ENCODE measurements around the gene TMEM132D.

TMEM132D gene

DNA sequence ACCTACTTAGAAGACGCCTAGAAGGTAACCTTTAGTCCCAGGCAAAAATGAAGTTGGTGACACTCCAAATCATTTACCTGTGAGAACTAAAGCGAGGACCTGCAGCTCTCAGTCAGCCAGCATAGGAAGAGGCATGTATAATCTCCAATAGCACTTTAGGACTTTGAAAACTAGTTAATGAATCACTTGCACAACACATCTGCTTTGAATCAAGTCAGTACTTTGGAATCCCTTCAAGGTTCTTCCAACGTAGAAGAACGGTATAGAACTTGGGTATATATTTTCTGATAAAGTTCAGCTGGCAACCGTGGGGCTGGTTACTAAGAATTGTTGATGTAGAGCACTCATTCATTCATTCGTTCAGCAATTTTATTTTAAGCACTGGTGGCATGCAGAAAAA is 251.9 kb downstream of the TMEM132D start:
- no peak for FAIRE-seq

GRCh38 chr12:129641926-129642325 is 261.9 kb downstream of the TMEM132D start:
- FAIRE-seq = no peak

DNA sequence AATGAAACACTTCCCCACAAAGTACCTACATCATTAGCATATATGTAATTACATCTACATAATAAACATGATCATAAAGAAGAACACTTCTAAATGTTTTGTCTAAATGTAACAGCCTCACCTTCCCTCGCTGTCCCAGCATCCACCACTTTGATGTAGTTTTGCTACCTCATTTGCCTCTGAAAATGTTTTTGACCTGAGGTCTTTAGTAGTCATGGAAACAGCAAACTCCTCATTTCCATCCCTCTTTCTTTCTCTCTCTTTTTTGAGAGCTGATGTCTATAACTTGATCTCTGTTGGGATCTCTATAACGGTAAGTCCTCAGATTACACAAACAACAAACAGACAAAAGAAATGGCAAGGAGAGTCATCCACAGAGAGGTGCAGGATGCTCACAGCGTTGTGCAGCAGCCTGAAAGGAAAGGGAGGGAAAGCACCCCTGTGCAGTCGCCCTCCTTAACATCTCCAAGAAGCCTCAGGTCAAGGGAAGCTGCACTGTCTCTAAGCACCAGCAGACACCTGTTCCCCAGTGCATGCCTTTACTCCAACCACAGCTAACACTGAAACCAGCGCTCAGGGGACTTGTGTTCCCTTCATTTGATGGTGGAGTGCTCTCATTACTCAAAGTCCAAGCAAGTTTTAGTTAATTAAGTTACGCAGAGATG is 268.7 kb downstream of the TMEM132D start:
- no peak for FAIRE-seq

DNA sequence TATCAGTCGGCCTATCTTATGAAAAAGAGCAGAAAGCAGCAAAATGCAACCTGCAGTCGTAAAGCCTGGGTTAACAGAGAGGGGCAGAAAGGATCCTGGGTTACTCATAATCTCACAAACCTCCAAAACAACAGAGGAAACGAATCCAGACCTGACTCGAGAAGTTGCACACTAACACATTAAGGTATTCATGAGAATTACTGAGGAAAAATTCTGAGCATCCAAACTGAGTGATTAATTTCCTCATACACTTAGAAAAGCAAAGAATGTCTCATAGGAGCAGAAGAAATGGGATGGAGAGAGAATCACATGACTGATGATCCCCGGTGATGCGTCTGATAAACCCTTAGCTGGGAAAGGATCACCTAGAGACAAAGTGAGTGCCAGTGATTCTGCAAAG is 272.5 kb downstream of the TMEM132D start:
- no peak for FAIRE-seq

DNA sequence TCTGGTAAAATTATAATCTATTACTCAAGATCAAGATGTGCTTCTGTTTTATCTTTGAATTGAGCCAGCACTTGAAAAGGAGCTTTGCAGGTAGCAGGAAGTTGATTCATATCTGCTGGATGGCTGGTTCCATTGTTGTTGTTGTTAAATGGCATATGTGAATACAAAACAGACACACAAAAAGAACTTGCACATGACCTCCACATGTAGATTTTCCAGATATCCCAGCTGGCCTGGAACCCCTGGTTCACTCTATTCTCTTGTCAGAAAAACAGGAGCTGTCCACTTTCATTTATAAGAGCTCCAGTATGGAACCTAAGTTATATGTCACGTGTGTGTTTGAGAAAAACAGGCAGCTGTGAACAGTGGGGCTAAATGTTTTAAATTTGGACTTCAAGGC is 273.9 kb downstream of the TMEM132D start:
- no peak for FAIRE-seq

- no peak for FAIRE-seq
These were observed 281.3 kb downstream of the TMEM132D start for GRCh38 chr12:129622566-129622965.

- no peak for FAIRE-seq
These were observed 284.6 kb downstream of the TMEM132D start for GRCh38 chr12:129619271-129619670.

GRCh38 chr12:129617849-129618248 is 286.0 kb downstream of the TMEM132D start:
- FAIRE-seq = no peak

- FAIRE-seq = no peak
These were observed 288.8 kb downstream of the TMEM132D start for GRCh38 chr12:129615001-129615400.

DNA sequence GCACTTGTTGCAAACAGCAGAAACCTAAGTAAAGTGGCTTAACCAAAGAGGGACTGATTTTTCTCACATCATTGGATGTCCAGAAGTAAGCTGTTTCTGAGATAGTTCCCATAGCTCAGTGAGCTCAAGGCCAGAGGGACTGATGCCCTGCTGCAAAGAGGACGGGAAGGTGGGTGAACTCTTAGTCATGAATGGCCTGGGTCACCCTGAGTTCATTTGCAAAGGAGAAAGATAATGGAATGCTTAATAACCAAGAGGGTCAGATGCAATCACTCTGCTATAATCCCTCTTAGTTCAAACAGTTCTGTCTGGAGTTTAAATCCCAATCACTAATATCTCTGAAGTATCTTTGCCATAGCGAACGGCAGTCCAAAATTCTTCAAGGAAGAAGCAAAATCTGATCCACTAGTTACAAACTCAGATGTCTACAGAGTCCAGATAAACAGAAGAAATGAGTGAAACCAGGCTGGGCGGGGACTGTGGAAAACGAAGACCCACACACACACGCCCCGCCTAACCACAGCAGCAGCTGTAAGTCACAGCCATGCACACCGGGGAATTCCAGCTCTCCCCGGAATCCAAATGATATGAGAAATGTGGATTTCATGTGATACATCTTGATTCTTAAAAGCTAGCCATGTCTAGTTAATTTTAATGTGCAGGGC is 289.5 kb downstream of the TMEM132D start:
- FAIRE-seq = no peak

DNA sequence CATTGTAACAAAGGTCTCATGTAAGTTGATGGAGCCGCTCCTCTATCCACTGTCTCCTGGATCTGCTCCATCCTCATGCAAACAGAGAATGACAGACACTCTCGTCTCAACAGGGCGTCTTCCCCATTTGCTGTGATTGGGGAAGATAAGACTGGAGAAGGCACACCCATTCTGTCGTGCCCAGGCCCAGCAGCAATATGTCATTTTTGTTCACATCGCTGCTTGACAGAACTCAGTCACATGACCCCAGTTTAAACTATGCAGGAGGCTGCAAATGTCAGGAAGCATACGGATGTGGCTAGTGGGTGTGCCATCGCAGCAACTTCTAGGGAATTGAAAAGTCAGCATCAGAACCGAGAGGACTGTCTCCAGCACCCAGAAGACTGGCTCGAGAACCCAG is 290.5 kb downstream of the TMEM132D start:
- FAIRE-seq = no peak

GRCh38 chr12:129610601-129611120 is 293.2 kb downstream of the TMEM132D start:
- FAIRE-seq = no peak

GRCh38 chr12:129607756-129608155 is 296.1 kb downstream of the TMEM132D start:
- FAIRE-seq = no peak

DNA sequence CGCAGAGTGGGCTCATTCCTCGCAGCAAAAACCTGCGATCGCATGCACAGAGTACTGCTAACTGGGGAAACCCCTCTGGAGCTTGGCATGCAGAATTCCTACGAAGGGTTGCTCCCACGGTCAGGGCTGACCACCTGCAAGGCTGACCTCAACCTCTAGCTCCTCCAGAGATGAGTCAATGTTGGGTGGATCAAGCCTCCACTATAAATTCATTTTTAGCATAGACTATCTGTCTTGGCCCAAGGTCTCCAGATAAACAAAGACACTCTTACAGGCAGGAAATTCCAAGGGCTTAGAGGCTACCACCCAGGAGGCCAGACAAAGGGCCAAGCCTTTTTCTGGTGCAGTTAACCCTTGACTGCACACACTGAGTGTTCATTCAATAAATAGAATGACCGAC is 296.5 kb downstream of the TMEM132D start:
- no peak for FAIRE-seq

DNA sequence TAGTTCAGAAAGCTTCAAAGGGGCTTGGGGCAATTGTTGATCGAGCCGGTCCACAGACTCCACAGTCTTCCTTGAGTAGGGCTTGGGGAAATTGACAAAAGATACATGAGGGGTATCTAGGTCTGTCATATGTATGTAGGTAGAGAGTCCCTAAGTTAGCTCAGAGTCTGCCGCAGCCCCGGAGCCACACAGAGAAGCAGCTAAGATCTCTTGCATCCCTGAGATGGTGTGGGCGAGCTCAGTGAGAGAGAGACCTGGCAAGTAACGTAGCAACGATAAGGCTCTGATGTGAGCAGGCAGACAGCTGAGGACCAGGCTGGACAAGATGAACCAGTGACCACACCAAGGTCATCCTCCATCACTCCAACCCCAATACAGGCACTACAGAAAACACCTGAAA is 297.6 kb downstream of the TMEM132D start:
- no peak for FAIRE-seq

- FAIRE-seq = no peak
These were observed 298.2 kb downstream of the TMEM132D start for GRCh38 chr12:129605666-129606065.

GRCh38 chr12:129604506-129604905 is 299.3 kb downstream of the TMEM132D start:
- FAIRE-seq = no peak

- no peak for FAIRE-seq
These were observed 304.4 kb downstream of the TMEM132D start for GRCh38 chr12:129599406-129599805.

DNA sequence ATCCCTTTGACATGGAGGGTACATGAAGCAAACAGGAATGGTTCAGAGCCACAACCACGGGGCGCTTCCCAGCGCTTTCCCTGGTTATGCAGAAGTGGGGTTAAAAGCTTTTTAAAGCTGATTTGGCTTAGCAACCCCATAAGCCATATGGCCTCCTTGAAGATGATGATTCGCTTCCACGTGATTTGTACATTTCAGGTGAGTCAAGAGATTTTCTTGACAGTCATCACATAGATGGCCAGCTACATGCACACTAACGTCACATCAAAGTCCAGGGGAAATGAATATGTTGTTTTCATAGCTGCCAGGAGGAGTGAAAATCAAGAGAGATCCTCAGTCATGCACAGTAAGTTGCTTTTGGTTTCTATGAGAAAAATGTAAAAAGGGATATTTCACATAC is 309.7 kb downstream of the TMEM132D start:
- no peak for FAIRE-seq

- FAIRE-seq = no peak
These were observed 311.4 kb downstream of the TMEM132D start for GRCh38 chr12:129592449-129592848.

- FAIRE-seq = no peak
These were observed 314.3 kb downstream of the TMEM132D start for GRCh38 chr12:129589503-129589902.

GRCh38 chr12:129588142-129588541 is 315.7 kb downstream of the TMEM132D start:
- no peak for FAIRE-seq

- no peak for FAIRE-seq
These were observed 318.5 kb downstream of the TMEM132D start for GRCh38 chr12:129585296-129585695.

- FAIRE-seq = no peak
These were observed 323.9 kb downstream of the TMEM132D start for GRCh38 chr12:129579879-129580278.
